Fibroblast of peridontal ligament (primary cell): ENCODE measurements around the gene KYAT1.

Source experiments
- DNase-seq: peaks from one replicate; pipeline ENCODE4 v3.0.0-alpha.2; 2010; ENCODE audit errors: extremely low read depth

KYAT1 gene

DNA sequence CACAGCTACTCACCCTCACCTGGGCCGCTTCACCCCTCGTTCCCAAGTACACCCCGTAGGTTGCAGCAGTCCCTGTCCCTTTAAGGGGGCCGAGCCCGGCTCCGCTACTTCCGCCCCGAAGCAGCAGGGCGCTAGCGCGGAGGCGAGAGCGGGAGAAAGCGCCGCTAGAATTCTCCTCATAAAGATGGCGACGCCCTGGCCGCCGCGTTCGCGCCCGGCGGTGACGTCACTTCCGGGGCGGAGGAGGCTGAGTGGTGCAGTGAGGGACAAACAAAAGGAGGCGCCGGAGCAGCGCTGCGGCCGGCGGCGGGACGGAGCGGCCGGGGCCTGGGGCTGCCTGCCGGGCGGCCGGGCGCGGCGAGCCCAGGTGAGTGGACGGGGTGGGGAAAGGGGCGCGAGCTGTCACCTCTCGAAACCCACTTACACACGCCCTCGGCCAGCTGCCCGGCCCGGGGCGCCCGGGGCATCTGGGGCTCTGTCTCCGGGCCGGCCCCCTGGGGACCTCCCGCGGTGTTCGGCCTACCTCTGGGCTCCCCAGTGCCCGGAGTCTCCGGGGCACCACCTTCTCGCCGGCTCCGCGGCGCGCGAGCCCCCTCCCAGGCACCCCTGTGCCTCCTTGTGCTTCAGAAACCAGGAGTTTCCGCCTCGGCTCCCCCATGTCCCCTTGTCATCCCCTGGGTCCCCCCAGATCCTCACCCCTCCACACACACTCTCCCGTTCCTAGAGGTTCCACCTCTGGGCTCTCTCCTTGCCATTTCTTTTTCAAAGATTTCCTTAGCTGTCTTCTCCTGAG lies at the start of gene KYAT1, which contains the start of gene LRRC8A:
Gene KYAT1, minus strand, starts transcription at position 67 of the 793 bp plus-strand sequence. CDS start 36,545 bp downstream, outside the sequence.
Gene LRRC8A, plus strand, starts transcription at position 250 of the 793 bp plus-strand sequence. CDS start 25,032 bp downstream, outside the sequence.
- DNase-seq: peak; percentile 91

DNA sequence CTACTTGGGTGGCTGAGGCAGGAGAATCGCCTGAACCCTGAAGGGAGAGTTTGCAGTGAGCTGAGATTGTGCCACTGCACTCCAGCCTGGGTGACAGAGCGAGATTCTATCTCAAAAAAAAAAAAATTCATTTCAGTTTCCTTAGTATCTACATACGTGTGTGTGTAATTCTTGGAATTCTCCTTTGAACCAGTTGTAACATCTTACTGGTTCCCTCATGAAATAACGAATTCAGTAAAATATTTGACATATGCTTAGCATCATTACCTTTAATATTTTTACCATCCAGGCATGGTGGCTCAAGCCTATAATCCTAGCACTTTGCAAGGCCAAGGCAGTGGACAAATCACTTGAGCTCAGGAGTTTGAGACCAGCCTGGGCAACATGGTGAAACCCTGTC lies 47.8 kb upstream of the KYAT1 start:
- no peak for DNase-seq

DNA sequence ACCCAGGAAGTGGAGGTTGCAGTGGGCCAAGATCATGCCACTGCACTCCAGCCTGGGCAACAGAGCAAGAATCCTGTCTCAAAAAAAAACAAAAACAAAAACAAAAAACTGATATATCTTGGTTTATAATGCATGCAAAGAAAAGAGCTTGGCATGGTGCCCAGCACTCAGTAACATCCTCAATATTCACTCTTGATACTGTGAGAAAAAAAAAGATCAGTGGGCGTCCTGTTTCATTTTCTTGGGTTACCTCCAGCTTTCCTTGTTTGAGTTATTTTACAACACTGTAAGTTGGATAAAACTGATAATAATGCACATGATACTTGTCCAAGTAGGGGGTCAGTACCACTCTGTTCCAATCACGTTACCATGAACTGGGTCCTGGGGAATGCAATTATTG lies 46.9 kb upstream of the KYAT1 start:
- no peak for DNase-seq

DNA sequence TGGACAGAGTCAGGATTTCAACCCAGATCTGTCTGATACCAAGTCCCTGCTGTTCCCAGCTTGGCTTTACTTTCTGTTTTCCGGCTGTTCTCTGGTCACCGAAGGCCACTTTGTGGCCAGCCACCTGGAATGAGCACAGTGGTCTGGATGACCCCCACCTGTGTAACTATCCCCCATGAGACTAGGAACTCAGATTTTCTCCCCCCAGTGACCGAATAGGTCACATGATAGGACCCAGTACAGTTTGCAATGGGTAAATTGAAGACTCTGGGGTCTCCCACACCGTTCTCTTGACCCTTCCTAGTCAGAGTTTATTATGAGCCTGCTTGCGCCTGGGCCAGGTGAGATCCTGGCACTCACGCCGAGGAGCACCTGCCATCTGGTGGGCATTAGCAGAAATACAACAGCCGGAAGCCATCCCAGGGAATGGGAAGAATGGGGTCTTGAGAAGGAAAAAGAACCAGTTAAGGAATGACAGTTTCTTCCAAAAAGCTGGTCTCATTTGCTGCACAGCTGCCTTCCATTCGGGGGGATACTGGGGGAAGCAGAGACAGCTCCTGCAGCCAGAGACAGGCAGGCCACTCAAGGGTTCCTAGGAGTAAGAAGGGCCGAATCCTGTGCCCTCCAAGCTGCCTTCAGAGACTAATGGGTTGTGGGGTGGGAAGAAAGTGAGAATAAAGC lies 46.1 kb upstream of the KYAT1 start:
- DNase-seq: no peak

DNA sequence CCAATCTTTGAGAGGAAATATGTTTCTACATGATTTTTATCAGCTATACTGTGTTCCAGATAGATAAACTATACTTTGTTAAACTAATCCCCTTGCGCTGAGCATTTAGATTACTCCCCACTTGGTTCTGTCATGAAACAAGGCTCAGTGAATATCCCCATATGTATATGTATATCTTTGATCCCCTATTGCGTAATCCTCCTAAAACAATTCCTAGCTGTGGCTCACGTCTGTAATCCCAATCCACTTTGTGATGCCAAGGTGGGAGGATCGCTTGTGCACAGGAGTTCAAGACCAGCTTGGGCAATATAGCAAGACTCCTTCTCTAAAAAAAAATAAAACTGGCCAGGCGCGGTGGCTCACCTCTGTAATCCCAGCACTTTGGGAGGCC lies 41.7 kb upstream of the KYAT1 start:
- no peak for DNase-seq

DNA sequence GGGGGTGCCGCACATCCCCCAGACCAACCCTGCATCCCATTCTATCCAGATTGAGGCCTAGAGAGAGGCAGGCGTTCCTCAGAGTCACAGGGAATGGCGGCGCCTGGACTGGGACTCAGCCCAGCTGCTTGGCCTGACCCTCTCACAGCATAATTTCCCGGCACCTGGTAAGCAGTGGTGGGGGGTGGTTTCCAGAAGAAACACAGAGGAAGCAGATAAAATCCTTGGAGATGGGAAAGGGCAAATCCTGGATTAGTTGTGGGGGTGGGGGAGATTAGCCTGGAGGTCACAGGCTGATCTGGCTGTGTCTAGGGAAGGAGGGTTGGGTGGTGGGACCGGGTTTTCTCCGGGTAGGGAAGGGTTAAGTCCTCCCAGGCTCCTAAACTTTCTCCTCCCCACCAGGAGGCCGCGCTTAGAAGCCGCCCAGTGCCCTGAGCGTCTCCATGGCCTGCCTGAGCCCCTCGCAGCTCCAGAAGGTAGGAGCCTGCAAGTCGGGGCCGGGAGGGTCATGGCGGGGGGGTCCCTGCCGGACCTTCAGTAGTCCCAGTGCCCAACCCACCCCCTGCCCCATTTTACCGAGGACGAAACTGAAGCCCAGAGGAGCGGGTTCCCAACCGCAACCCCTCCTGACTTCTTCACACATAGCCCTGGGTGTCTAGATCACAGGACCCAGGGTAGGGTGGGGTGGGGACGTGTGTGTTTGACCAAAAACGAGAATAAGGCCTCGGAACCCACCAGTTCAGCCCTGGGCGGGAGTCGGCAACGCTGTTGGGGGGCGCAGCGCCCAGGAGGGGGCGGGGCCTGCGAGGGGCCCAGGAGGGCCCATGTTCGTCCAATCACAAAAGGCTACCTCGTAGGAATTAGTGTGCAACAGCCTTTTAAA lies 40.4 kb upstream of the KYAT1 start:
- DNase-seq: peak; percentile 61

DNA sequence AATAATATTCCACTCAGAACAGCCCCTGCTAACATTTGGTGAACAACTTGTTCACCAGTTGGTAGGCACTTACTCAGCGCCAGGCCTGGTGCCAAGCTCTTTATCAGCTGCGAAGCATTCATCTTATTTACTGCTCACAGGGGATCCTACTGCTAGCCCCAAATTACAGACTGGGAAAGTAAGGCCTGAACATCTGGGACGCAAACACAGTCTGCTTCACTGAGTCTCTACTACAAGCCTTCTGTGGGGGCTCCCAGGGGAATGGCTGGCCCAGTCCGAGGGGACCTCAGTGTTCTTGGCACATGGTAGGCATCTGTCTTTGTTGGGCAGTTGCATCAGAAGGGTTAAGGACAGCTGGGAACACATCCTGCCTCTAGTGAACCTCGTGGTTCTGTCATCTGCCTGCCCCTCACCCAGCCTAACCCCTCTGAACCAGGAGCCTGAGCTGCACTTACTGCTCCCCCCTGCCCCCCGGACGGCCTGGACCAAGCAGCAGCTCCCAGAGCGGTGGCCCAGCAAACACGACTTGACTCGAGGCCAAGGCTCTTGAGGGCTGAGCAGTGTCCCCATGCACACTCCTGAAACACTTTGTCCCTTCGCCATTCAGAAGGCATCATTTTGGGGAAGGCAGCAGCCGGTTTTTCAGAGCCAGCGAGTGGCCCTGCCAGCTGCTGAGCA lies 38.8 kb upstream of the KYAT1 start, which contains the start of gene PHYHD1:
Gene PHYHD1, plus strand, starts transcription at position 602 of the 678 bp plus-strand sequence. CDS start 1,342 bp downstream, outside the sequence.
- DNase-seq: peak; percentile 62

DNA sequence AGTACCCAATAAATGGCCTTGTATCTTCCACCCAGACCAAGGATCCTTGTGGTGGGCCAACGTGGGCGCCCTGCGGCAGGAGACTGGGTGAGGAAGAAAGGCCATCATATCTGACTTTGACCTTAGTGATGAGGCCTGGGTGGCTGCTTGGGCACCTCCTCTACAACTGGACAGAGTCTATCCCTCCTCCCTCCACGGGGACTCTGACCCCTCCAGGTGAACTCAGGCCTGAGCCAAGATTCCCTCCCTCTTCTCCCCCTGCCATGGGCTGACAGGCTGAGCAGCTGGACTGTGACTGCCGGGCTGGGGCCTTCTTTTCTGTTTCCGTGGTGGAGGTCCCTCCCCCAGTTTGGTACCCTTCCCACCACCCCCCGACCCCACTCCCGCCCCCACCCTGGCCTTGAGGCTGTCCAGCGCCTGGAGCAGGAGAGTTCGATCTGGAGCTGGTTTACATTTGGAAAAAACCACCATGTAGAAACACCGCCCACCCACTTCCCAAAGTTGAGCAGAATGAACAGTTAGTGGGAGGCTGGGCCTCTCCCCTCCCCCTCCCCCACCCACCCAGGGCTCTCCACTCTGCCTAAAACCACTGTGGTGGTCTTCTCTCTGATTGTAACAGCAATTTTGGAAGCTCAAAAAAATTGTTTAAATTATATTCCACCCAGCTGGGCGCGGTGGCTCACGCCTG lies 37.8 kb upstream of the KYAT1 start:
- DNase-seq: no peak

DNA sequence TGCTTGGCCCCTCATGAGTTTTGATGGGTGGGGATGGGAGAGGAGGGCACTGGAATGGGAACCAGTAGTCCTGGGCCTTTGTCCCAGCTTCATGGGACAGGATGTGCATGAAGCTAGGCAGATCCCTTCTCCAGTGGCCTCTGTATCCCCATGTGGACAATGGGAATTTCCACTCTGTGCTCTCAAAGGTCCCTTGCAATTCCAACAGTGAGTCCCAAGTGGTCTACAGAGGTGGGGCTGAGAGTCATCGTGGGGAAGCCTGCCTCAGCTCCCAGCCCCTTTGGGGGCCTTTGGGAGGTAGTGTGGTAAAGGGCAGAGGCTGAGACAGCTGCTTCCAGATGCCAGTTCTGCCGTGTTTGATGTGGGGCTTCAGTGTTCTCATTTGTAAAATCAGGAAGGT lies 37.2 kb upstream of the KYAT1 start:
- no peak for DNase-seq

DNA sequence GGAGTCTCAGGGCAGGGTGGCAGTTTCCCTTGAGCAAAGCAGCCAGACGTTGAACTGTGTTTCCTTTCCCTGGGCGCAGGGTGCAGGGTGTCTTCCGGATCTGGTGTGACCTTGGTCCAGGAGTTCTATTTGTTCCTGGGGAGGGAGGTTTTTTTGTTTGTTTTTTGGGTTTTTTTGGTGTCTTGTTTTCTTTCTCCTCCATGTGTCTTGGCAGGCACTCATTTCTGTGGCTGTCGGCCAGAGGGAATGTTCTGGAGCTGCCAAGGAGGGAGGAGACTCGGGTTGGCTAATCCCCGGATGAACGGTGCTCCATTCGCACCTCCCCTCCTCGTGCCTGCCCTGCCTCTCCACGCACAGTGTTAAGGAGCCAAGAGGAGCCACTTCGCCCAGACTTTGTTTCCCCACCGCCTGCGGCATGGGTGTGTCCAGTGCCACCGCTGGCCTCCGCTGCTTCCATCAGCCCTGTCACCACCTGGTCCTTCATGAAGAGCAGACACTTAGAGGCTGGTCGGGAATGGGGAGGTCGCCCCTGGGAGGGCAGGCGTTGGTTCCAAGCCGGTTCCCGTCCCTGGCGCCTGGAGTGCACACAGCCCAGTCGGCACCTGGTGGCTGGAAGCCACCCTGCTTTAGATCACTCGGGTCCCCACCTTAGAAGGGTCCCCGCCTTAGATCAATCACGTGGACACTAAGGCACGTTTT lies 35.5 kb upstream of the KYAT1 start:
- peak; percentile 84 for DNase-seq

DNA sequence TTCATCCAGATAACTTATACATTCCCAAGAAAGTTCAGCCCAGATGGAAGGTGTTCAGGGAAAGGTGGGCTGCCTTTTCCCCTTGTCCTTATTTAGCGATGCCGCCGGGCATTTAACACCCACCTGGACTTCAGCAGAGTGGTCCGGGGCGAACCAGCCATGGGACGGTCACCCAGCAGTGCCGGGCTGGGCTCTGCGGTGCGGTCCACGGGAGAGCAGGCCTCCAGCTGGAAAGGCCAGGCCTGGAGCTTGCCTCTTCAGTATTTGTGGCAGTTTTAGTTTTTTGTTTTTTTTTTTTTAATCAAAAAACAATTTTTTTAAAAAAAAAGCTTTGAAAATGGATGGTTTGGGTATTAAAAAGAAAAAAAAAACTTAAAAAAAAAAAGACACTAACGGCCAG lies 35.0 kb upstream of the KYAT1 start:
- DNase-seq: no peak

DNA sequence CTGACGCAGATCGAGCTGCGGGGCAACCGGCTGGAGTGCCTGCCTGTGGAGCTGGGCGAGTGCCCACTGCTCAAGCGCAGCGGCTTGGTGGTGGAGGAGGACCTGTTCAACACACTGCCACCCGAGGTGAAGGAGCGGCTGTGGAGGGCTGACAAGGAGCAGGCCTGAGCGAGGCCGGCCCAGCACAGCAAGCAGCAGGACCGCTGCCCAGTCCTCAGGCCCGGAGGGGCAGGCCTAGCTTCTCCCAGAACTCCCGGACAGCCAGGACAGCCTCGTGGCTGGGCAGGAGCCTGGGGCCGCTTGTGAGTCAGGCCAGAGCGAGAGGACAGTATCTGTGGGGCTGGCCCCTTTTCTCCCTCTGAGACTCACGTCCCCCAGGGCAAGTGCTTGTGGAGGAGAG lies 34.5 kb upstream of the KYAT1 start:
- DNase-seq: no peak

DNA sequence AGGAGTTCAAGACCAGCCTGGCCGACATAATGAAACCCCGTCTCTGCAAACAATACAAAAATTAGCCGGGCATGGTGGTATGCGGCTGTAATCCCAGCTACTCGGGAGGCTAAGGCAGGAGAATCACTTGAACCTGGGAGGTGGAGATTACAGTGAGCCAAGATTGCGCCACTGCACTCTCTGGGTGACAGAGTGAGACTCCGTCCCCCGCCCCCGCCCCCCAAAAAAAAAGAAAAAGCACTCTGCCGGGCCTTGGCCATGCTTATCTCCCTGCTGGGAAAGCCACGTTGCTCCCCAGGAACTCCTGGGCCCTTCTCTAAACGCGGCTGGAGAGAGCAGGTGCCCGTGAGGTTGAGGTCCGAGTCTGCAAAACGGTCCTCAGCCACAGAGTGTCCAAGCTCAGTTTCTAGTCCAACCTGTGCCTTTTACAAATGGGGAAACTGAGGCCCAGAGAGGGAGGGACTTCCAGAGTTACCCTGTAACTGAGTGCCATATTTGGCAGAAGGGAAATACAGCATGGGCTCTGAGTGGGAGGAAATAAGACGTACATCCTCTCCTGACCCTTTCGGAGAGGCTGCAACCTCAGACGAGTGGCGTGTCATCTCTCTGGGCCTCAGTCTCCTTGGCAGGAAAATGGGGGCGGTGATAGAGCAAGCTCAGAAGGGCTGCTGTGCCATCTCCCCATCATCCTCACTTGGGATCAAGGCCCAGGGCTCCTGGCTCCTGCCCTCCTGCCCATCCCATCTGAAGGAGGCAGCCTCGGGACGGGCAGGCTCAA lies 32.4 kb upstream of the KYAT1 start:
- no peak for DNase-seq

DNA sequence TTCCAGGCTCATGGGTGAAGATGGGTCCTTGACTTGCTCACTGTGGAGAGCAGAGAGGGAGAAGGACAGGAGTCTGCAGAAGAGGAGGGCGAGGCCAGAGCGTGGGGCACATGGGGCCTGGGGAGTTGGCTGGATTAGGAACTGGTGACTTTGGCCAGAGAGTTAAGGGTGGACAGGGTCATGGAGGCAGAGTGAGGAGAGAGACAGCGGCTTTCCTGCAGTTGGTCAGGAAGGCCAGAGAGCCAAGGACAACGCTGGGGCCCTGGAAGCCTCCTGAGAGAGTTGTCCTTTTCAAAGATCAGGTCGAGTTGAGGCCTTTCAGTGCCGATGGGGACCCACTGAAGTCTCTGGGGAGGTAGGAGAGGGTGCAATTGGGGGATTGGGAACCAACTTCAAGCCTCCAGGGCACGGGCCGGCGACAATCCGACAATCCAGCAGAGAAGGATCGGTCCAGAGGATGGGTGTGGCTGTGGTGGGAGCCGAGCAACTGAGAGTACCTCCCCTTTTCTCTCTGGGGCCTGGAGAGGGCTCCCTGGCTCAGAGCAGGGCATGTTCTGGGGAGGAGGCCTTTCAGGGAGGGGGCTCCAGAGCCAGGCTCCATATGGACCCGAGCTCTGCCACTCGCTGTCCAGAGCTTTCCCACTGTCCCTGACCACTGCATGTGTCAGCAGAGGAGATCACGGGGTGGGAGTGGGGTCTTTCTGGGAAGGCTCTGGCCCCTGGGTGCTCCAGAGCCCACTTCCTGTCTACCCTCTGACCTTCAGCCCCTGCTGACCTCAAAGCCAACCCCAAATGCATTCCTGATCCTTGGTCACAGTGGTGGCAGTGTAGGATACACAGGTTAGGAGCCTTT lies 31.5 kb upstream of the KYAT1 start:
- no peak for DNase-seq

DNA sequence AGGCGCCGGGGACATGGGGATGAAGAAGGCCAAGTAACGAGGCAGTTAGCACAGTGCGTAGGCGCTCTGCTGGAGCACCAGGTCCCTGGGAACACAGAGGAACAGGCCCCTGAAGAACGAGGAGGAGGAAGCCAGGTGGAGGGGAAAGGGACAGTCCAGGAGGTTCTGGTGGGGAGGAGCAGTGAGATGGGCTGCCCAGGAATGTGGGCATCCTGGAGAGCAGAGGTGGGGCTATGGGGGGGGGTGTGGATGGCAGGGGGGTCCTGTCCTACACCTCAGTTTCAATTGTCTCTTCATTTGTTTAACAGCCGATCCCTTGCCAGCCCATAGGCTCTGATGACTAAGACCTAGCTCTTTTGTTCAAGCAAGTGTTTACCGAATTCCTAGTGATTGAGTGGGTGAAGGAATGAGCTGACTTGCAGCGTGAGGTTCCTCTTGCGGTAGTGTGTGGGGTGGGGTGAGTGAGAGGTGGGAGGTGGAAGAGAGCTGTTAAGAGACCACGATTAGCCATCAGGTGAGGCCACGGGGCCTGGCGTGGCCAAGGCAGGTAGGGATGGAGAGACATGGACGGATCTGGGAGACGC lies 30.6 kb upstream of the KYAT1 start:
- peak; percentile 74 for DNase-seq

DNA sequence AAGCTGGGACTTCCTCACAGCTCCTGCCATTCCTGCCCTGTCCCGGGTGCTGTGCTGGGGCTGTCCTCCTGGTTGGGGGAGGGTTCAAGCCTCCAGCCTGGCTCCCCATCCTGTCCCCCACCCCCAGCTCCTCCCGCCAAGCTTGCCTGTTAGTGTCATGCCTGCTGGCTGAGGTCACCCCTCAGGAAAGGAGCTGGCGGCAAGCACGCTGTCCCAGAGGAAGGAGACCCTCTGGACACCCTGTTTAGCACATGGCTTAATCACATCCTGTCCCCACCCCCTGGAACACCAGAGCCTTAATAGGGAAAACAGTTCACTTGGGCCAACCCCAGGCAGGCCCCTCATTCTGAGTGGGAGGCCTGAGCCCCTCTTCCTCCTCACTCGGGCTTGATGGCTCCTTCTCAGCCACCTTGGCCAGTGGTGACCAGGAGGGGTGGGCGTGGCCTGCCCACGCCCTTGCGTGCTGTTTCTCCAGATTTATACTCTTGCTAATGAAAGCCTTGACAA lies 29.8 kb upstream of the KYAT1 start:
- no peak for DNase-seq

DNA sequence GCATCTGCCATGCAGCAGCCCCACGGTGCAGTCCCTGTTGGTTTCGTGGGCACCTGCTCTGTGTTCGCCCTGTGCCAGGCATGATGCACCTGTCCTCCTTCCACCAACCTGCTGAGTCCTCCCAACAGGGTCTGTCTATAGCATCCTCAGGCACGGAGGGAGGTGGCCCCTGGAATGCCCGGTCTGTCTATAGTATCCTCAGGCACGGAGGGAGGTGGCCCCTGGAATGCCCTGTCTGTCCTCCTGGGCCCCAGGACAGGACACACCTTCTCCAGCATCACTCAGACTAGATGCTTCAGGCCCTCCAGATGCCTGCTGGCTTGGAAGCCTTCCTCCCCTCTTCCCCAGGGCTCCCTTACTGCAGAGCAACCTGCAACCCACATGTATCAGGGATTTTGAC lies 29.2 kb upstream of the KYAT1 start:
- DNase-seq: no peak

DNA sequence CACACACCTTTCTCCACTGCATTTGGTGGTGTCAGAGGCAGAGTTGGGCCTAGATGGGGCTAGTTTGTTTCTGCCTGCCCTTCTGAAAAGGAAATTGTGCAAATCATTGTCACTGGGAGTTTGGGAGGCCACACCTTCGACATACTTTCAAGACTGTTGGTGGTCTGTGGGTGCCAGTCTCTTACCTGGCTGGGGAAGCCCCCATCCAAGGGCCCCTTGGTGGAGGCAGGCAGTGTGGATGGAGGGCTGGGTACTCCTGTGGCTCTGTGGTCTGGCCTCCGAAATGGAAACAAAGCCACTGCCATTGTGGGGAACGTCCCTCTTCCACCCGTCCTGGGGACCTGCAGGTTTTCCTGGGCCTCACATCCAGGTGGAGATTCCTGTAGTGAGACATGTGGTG lies 28.1 kb upstream of the KYAT1 start:
- no peak for DNase-seq
